ENCODE data around the gene SPIRE1.
A peak's percentile ranks its signal among the peaks of the same experiment; 100 is the strongest.

- TF ChIP-seq CTCF (conservative IDR thresholded peaks at IDR 0.05; ENCODE audit: low read length) (0 out of 2 replicates have a peak, but pooled peaks have one; percentile 19), EZH2phosphoT487 (IDR thresholded peaks at IDR 0.05; ENCODE audit: borderline replicate concordance, low read depth, low read length) (no peak)
Measured at GRCh38 chr18:12462242-12462641, 195.7 kb downstream of the SPIRE1 start.
